HepG2 (cell line): ENCODE results near the gene TST. TPM values are rescaled to one million over a fixed set of nuclear protein-coding genes. Genes with fewer than 3 reads are reported as not detected.

Source experiments
- ATAC-seq: fragments of 200-7000 bp; cut with Tn5 transposase; 3 replicates; pipeline ENCODE4 v1.9.1; 2020; ENCODE audit warnings: mild to moderate bottlenecking, moderate library complexity
- BruUV-seq: library from RNA; stranded (reverse); fragments of 400-500 nt; replicated peaks from 2 replicates; lab custom pipeline; 2021; lab: Mats Ljungman, UMichigan
- CTCF ChIA-PET: fragments of 300-600 bp; formaldehyde crosslinking; extraction: SDS; loops from one replicate; lab custom pipeline; 2021; ENCODE audit warnings: low total read pairs, inconsistent platforms, low intra/inter-chr PET ratio; lab: Yijun Ruan, JAX
- POLR2A ChIA-PET: fragments of 350-600 bp; sonication (Branson Sonifier 250); formaldehyde crosslinking; loops from one replicate; lab custom pipeline; 2020; ENCODE audit warnings: antibody characterized with exemption, inconsistent platforms; lab: Yijun Ruan, JAX
- DNase-seq: peaks from one replicate; pipeline ENCODE4 v3.0.0-alpha.2; 2015; ENCODE audit warnings: low spot score
- FAIRE-seq: peaks from 3 replicates; lab custom pipeline; 2011; peaks lifted over from hg19 to GRCh38; lab: Jason Lieb, UNC
- H2AFZ ChIP-seq: one replicate; pipeline ENCODE4 v1.6.1; 2011; ENCODE audit warnings: low read length, inconsistent platforms
- H3K27ac ChIP-seq: fragments of 300-600 bp; 3 replicates; pipeline ENCODE4 v1.8.0; 2011; ENCODE audit warnings: mixed run types, mild to moderate bottlenecking, mixed read lengths, low read length, inconsistent platforms; ENCODE audit not compliant: insufficient read depth; ENCODE audit errors: extremely low read length
- H3K27me3 ChIP-seq, 2 experiments: fragments of 200-600 bp in 1 of 2; 2 replicates in 1 of 2; 3 replicates in 1 of 2; pipeline versions ENCODE4 v1.6.0 to v1.8.0; 2011; ENCODE audit warnings: low read length in 2 of 2, mild to moderate bottlenecking in 2 of 2, moderate library complexity in 2 of 2, inconsistent platforms in 1 of 2; ENCODE audit not compliant: insufficient read depth in 2 of 2, control insufficient read depth in 1 of 2
- H3K36me3 ChIP-seq, 2 experiments: fragments of 200-600 bp in 1 of 2; replicated peaks in 1 of 2; 2 replicates in 1 of 2; 3 replicates in 1 of 2; pipeline versions ENCODE4 v1.5.1 to v1.8.0; 2011; ENCODE audit warnings: low read length in 2 of 2, inconsistent platforms in 1 of 2; ENCODE audit not compliant: insufficient read depth in 2 of 2, control insufficient read depth in 1 of 2
- H3K4me1 ChIP-seq: 2 replicates; pipeline ENCODE4 v1.5.1; 2012; ENCODE audit warnings: low read length, inconsistent platforms; ENCODE audit not compliant: insufficient read depth
- H3K4me2 ChIP-seq: 2 replicates; pipeline ENCODE4 v1.6.0; 2011; ENCODE audit warnings: low read depth, low read length, inconsistent platforms
- H3K4me3 ChIP-seq, 3 experiments: fragments of 200-600 bp in 1 of 3; sonication (generic), shearing (Covaris generic) in 1 of 3; replicated peaks in 1 of 3; 2 replicates each; pipeline ENCODE4 v1.5.1; 2011 to 2016; ENCODE audit warnings: low read length in 3 of 3, inconsistent platforms in 2 of 3, low read depth in 2 of 3, mild to moderate bottlenecking in 2 of 3, control low read depth in 1 of 3, mixed read lengths in 1 of 3; ENCODE audit not compliant: insufficient read depth in 1 of 3
- H3K79me2 ChIP-seq: one replicate; pipeline ENCODE4 v1.6.1; 2011; ENCODE audit warnings: low read length, inconsistent platforms; ENCODE audit not compliant: insufficient read depth
- H3K9ac ChIP-seq: 2 replicates; pipeline ENCODE4 v1.6.0; 2011; ENCODE audit warnings: mild to moderate bottlenecking, low read depth, low read length, inconsistent platforms; ENCODE audit not compliant: insufficient read depth
- H3K9me3 ChIP-seq: 2 replicates; pipeline ENCODE4 v1.5.1; 2012; ENCODE audit warnings: mild to moderate bottlenecking, low read length
- H4K20me1 ChIP-seq: 2 replicates; pipeline ENCODE4 v1.6.0; 2011; ENCODE audit warnings: inconsistent platforms, mild to moderate bottlenecking, low read length, moderate library complexity; ENCODE audit not compliant: insufficient read depth
- ATAD3A ChIP-seq: sonication (generic); formaldehyde crosslinking; IDR thresholded peaks from 2 replicates; pipeline ENCODE4 v1.4.0; 2020; ENCODE audit warnings: missing genetic modification reagents
- KLF9 ChIP-seq: IDR thresholded peaks from 2 replicates; pipeline ENCODE4 v1.6.1; 2016; ENCODE audit warnings: low read depth
- WGBS: methylation state at CpG from one replicate; pipeline ENCODE4 v1.1.6; 2017; ENCODE audit warnings: low lambda C conversion rate; 5-methylcytosine and 5-hydroxymethylcytosine counted together
- in situ Hi-C: cut with HindIII; loops from 2 replicates; pipeline ENCODE4 v1.10.0; 2017; ENCODE audit warnings: low pct_unique_long_range_greater_than_20kb; ENCODE audit not compliant: extremely low pct_ligation_motif_present
- intact Hi-C: fragments of 100-400 bp; cut with micrococcal nuclease; formaldehyde crosslinking; loops from one replicate; pipeline ENCODE4 v1.10.0; 2022; ENCODE audit not compliant: unreplicated experiment
- polyA plus RNA-seq, 8 experiments: library from polyadenylated mRNA; depleted of rRNA in 3 of 8; stranded (reverse) in 7 of 8; unstranded in 1 of 8; fragments of >200 nt; fragmentation: Illumina TruSeq in 4 of 8; extraction: Trizol in 4 of 8; gene quantifications; 2 replicates each; pipeline versions ENCODE4 v1.2.1 to v1.2.3, GENCODE V29; 2011 to 2016; ENCODE audit warnings: low read depth in 4 of 8, missing spikeins in 1 of 8, mixed read lengths in 1 of 8; ENCODE audit not compliant: insufficient read depth in 1 of 8
- total RNA-seq, 5 experiments: library from RNA; depleted of rRNA; stranded (reverse); fragments of >200 nt; fragmentation: Illumina TruSeq; extraction: Trizol; gene quantifications; 2 replicates each; pipeline ENCODE4 v1.2.3, GENCODE V29; 2016; ENCODE audit warnings: low read depth in 1 of 5
- TF ChIP-seq, protein P1 (sequence below): sonication (generic); formaldehyde crosslinking; IDR thresholded peaks from 2 replicates; pipeline ENCODE4 v1.5.0; 2020; ENCODE audit warnings: mild to moderate bottlenecking, missing genetic modification reagents, moderate library complexity
- TF ChIP-seq, protein P2 (sequence below): IDR thresholded peaks from 2 replicates; pipeline ENCODE4 v1.6.1; 2016
- TF ChIP-seq, protein P3 (sequence below): sonication (generic); formaldehyde crosslinking; IDR thresholded peaks from 2 replicates; pipeline ENCODE4 v1.4.0; 2020; ENCODE audit warnings: missing genetic modification reagents
- TF ChIP-seq, protein P4 (sequence below): sonication (generic); formaldehyde crosslinking; IDR thresholded peaks from 2 replicates; pipeline ENCODE4 v1.8.0; 2022; ENCODE audit warnings: missing genetic modification reagents, mild to moderate bottlenecking, inconsistent platforms, borderline replicate concordance

Gene TST
- total and polyA plus RNA-seq, 2 of the 13 experiments (the other 11 are each of a cell fraction or from before 2014, with no cell fraction given) = 44.6 to 63.6 TPM

DNA sequence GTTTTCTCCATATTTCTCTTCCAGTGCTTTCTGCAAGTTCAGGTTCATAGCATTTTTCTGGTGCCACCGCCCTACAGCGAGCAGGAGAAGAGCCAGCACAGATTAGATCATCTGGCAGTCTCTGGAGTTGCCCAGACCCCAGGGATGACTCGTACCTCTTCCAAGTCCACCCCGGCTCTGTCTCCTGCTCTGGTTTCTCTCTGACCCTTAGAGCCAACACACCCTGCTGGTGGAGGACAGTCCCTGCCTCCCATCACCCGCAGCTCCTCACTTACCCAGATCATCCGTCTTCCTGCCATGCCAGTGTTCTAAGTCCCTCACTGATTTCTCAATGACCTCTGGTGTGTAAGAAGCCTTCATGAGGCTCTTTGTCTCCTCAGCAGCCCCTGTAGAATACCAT, 28.0 kb downstream of the TST start:
- Histone ChIP-seq H3K9ac (no peak overlapping the region), H2AFZ (no peak overlapping the region), H3K9me3 (peaks cover 4% of the 10 kb centered on the region), H3K4me2 (no peak overlapping the region), H3K27ac (no peak overlapping the region), H3K27me3 (peaks cover 2 to 26% of the 10 kb centered on the region in 2 experiments; a peak in 3 of 5 replicates), H3K4me1 (no peaks in the 10 kb centered on the region), H3K4me3 (no peak overlapping the region)
- no peak for FAIRE-seq
- POLR2A ChIA-PET = no interaction called here
- in situ Hi-C loops = no loop called here
- intact Hi-C loops = no loop called here
- no TSS peak for BruUV-seq
- CTCF ChIA-PET = no interaction called here
- WGBS = under 1% methylated on average over 6 of the region's 6 CpGs
- peak; percentile 78 for ATAC-seq
- TF ChIP-seq, protein P1, sequence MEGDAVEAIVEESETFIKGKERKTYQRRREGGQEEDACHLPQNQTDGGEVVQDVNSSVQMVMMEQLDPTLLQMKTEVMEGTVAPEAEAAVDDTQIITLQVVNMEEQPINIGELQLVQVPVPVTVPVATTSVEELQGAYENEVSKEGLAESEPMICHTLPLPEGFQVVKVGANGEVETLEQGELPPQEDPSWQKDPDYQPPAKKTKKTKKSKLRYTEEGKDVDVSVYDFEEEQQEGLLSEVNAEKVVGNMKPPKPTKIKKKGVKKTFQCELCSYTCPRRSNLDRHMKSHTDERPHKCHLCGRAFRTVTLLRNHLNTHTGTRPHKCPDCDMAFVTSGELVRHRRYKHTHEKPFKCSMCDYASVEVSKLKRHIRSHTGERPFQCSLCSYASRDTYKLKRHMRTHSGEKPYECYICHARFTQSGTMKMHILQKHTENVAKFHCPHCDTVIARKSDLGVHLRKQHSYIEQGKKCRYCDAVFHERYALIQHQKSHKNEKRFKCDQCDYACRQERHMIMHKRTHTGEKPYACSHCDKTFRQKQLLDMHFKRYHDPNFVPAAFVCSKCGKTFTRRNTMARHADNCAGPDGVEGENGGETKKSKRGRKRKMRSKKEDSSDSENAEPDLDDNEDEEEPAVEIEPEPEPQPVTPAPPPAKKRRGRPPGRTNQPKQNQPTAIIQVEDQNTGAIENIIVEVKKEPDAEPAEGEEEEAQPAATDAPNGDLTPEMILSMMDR (CRISPR knock-in tag) = 0 out of 2 replicates have a peak, but pooled peaks have one; percentile 9
- TF ChIP-seq, protein P2, sequence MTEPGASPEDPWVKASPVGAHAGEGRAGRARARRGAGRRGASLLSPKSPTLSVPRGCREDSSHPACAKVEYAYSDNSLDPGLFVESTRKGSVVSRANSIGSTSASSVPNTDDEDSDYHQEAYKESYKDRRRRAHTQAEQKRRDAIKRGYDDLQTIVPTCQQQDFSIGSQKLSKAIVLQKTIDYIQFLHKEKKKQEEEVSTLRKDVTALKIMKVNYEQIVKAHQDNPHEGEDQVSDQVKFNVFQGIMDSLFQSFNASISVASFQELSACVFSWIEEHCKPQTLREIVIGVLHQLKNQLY (CRISPR knock-in tag) = no peak
- TF ChIP-seq, all 625 proteins: peak for 1
- Histone ChIP-seq H3K79me2 (no peaks in the 10 kb centered on the region), H3K36me3 (no peaks in the 10 kb centered on the region), H4K20me1 (no peaks in the 10 kb centered on the region)
- no peak for DNase-seq

DNA sequence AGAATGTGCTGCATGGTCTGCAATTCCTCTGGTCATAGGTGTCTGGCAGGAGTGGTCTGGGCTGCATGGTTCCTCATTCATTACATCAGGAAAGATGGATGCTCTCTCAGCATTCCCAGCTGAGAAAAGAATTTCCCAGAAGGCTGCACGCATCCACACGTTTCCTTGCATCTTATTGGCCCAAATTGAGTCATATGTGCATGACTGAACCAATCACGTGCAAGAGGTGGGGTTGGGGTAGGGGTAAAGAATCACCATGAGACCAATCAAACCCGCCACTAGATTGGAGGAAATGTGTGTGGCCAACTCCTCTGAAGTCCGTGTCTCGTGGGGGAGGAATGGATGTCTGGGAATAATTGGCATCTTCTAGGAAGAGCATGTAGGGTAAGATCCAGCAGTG, 28.8 kb downstream of the TST start:
- peaks cover 2 to 26% of the 10 kb centered on the region in 2 experiments; a peak in 3 of 5 replicates for H3K27me3 ChIP-seq
- H3K79me2 ChIP-seq = no peaks in the 10 kb centered on the region
- H2AFZ ChIP-seq = no peak overlapping the region
- H3K27ac ChIP-seq = no peak overlapping the region
- DNase-seq (no peak), ATAC-seq (no peak), FAIRE-seq (no peak)
- POLR2A ChIA-PET = no interaction called here
- no peaks in the 10 kb centered on the region for H3K4me1 ChIP-seq
- no peaks in the 10 kb centered on the region for H4K20me1 ChIP-seq
- intact Hi-C loops = no loop called here
- CTCF ChIA-PET = no interaction called here
- WGBS = 1% methylated on average over 6 of the region's 6 CpGs
- no peaks in the 10 kb centered on the region for H3K36me3 ChIP-seq
- BruUV-seq = no TSS peak
- no peak overlapping the region for H3K9ac ChIP-seq
- peaks cover 11% of the 10 kb centered on the region for H3K9me3 ChIP-seq
- no peak overlapping the region for H3K4me2 ChIP-seq
- in situ Hi-C loops = no loop called here
- no peak overlapping the region for H3K4me3 ChIP-seq
- TF ChIP-seq ATAD3A = no peak
- no peak for TF ChIP-seq KLF9 (CRISPR knock-in tag)
- TF ChIP-seq, protein P3, sequence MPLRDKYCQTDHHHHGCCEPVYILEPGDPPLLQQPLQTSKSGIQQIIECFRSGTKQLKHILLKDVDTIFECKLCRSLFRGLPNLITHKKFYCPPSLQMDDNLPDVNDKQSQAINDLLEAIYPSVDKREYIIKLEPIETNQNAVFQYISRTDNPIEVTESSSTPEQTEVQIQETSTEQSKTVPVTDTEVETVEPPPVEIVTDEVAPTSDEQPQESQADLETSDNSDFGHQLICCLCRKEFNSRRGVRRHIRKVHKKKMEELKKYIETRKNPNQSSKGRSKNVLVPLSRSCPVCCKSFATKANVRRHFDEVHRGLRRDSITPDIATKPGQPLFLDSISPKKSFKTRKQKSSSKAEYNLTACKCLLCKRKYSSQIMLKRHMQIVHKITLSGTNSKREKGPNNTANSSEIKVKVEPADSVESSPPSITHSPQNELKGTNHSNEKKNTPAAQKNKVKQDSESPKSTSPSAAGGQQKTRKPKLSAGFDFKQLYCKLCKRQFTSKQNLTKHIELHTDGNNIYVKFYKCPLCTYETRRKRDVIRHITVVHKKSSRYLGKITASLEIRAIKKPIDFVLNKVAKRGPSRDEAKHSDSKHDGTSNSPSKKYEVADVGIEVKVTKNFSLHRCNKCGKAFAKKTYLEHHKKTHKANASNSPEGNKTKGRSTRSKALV (CRISPR knock-in tag) = no peak
- TF ChIP-seq, protein P4, sequence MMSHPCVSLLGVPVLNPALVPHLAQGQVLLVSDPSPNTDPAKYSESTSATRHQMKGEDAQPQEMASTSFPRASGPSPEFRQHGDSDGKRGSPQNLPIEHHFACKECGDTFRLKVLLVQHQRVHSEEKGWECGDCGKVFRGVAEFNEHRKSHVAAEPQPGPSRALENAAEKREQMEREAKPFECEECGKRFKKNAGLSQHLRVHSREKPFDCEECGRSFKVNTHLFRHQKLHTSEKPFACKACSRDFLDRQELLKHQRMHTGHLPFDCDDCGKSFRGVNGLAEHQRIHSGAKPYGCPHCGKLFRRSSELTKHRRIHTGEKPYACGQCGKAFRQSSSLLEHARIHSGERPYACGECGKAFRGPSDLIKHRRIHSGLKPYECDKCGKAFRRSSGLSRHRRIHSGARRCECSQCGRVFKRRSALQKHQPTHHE (CRISPR knock-in tag) = no peak
